Osteocyte (in vitro differentiated cells): ENCODE results near the gene LCN9. TPM values are rescaled to one million over a fixed set of nuclear protein-coding genes. Genes with fewer than 3 reads are reported as not detected.

ENCODE experiments used
- DNase-seq: peaks from one replicate; pipeline ENCODE4 v3.0.0; 2021; ENCODE audit warnings: mixed read lengths; ENCODE audit not compliant: unreplicated experiment; ENCODE audit errors: extremely low spot score
- H3K27ac Mint-ChIP-seq: one replicate; pipeline ENCODE4 v1.8.0; 2021; ENCODE audit warnings: mild to moderate bottlenecking, mixed read lengths; ENCODE audit not compliant: unreplicated experiment
- H3K27me3 Mint-ChIP-seq: one replicate; pipeline ENCODE4 v1.8.0; 2021; ENCODE audit warnings: mixed read lengths; ENCODE audit not compliant: unreplicated experiment
- H3K36me3 Mint-ChIP-seq: one replicate; pipeline ENCODE4 v1.8.0; 2021; ENCODE audit warnings: mixed read lengths; ENCODE audit not compliant: unreplicated experiment
- H3K4me1 Mint-ChIP-seq: one replicate; pipeline ENCODE4 v1.8.0; 2021; ENCODE audit warnings: mixed read lengths; ENCODE audit not compliant: unreplicated experiment
- H3K4me3 Mint-ChIP-seq: one replicate; pipeline ENCODE4 v1.8.0; 2021; ENCODE audit warnings: mild to moderate bottlenecking, moderate library complexity, mixed read lengths; ENCODE audit not compliant: unreplicated experiment
- H3K9me3 Mint-ChIP-seq: one replicate; pipeline ENCODE4 v1.8.0; 2021; ENCODE audit warnings: mixed read lengths; ENCODE audit not compliant: unreplicated experiment
- CTCF ChIP-seq: fragments of 200-600 bp; sonication (generic); IDR thresholded peaks from 2 replicates; pipeline ENCODE4 v1.5.0; 2021; ENCODE audit warnings: antibody characterized with exemption, mild to moderate bottlenecking, moderate library complexity
- total RNA-seq: library from RNA; stranded (reverse); gene quantifications from 2 replicates; pipeline ENCODE4 v1.2.1, GENCODE V29; 2021

Gene LCN9
- total RNA-seq, 1 donor from 2014 or later = not detected

- Mint-ChIP-seq H3K27ac (no peak overlapping the region), H3K36me3 (no peaks in the 10 kb centered on the region), H3K4me3 (no peak overlapping the region), H3K9me3 (no peaks in the 10 kb centered on the region), H3K27me3 (peaks cover 11% of the 10 kb centered on the region), H3K4me1 (no peaks in the 10 kb centered on the region)
- DNase-seq = no peak
- TF ChIP-seq CTCF = no peak
Observed at GRCh38 chr9:135707252-135708138, 44.4 kb downstream of the LCN9 start.

GRCh38 chr9:135708164-135708563, 45.1 kb downstream of the LCN9 start:
- H3K27ac Mint-ChIP-seq = no peak overlapping the region
- TF ChIP-seq CTCF = no peak
- no peaks in the 10 kb centered on the region for H3K9me3 Mint-ChIP-seq
- DNase-seq = no peak
- no peaks in the 10 kb centered on the region for H3K36me3 Mint-ChIP-seq
- H3K4me3 Mint-ChIP-seq = no peak overlapping the region
- H3K4me1 Mint-ChIP-seq = no peaks in the 10 kb centered on the region
- peaks cover 12% of the 10 kb centered on the region for H3K27me3 Mint-ChIP-seq

- no peaks in the 10 kb centered on the region for H3K4me1 Mint-ChIP-seq
- no peaks in the 10 kb centered on the region for H3K9me3 Mint-ChIP-seq
- H3K36me3 Mint-ChIP-seq = no peaks in the 10 kb centered on the region
- H3K4me3 Mint-ChIP-seq = no peak overlapping the region
- no peak for TF ChIP-seq CTCF
- peaks cover 28% of the 10 kb centered on the region for H3K27me3 Mint-ChIP-seq
- H3K27ac Mint-ChIP-seq = no peak overlapping the region
- DNase-seq = no peak
Observed at GRCh38 chr9:135711391-135711790, 48.3 kb downstream of the LCN9 start.

GRCh38 chr9:135711881-135712280, 48.8 kb downstream of the LCN9 start:
- Mint-ChIP-seq H3K4me3 (no peak overlapping the region), H3K27me3 (peaks cover 33% of the 10 kb centered on the region), H3K9me3 (no peaks in the 10 kb centered on the region), H3K36me3 (no peaks in the 10 kb centered on the region), H3K4me1 (no peaks in the 10 kb centered on the region), H3K27ac (no peak overlapping the region)
- no peak for DNase-seq
- TF ChIP-seq CTCF = no peak

- Mint-ChIP-seq H3K36me3 (no peaks in the 10 kb centered on the region), H3K4me3 (no peak overlapping the region), H3K27ac (no peak overlapping the region), H3K9me3 (no peaks in the 10 kb centered on the region), H3K4me1 (no peaks in the 10 kb centered on the region), H3K27me3 (peaks cover 34% of the 10 kb centered on the region)
- TF ChIP-seq CTCF = no peak
- no peak for DNase-seq
Observed at GRCh38 chr9:135712613-135713295, 49.6 kb downstream of the LCN9 start.
